Neural progenitor cell (in vitro differentiated cells): ENCODE data around the gene CD83. TPM values are rescaled to one million over a fixed set of nuclear protein-coding genes. Genes with fewer than 3 reads are reported as not detected.
"Not testable (repeated sequence)": the region's sequence is repeated elsewhere in the genome, so short reads cannot be mapped to it uniquely, and the experiment has no call there.

Experiments
- DNase-seq: peaks from one replicate; pipeline ENCODE4 v3.0.0-alpha.2; 2016; ENCODE audit warnings: low spot score
- H2AFZ ChIP-seq: fragments of 200-600 bp; sonication (generic); replicated peaks from 2 replicates; pipeline ENCODE4 v1.6.1; 2016; ENCODE audit warnings: antibody characterized with exemption
- H3F3A ChIP-seq: fragments of 200-600 bp; sonication (generic); 2 replicates; pipeline ENCODE4 v1.6.1; 2016; ENCODE audit warnings: antibody characterized with exemption, low read depth
- H3K27ac ChIP-seq: fragments of 200-600 bp; sonication (generic); 2 replicates; pipeline ENCODE4 v1.5.1; 2016; ENCODE audit warnings: mild to moderate bottlenecking
- H3K27me3 ChIP-seq: fragments of 200-600 bp; sonication (generic); 2 replicates; pipeline ENCODE4 v1.6.1; 2016; ENCODE audit warnings: mild to moderate bottlenecking, moderate library complexity
- H3K36me3 ChIP-seq: fragments of 200-600 bp; sonication (generic); 2 replicates; pipeline ENCODE4 v1.5.1; 2016
- H3K4me1 ChIP-seq: fragments of 200-600 bp; sonication (generic); 2 replicates; pipeline ENCODE4 v1.6.1; 2016; ENCODE audit warnings: mixed run types
- H3K4me2 ChIP-seq: fragments of 200-600 bp; sonication (generic); 2 replicates; pipeline ENCODE4 v1.6.1; 2016
- H3K4me3 ChIP-seq: fragments of 200-600 bp; sonication (generic); 2 replicates; pipeline ENCODE4 v1.5.1; 2016
- H3K79me2 ChIP-seq: fragments of 200-600 bp; sonication (generic); 2 replicates; pipeline ENCODE4 v1.6.1; 2016; ENCODE audit warnings: low read depth
- H3K9ac ChIP-seq: fragments of 200-600 bp; sonication (generic); 2 replicates; pipeline ENCODE4 v1.6.1; 2016
- H3K9me3 ChIP-seq: fragments of 200-600 bp; sonication (generic); 2 replicates; pipeline ENCODE4 v1.5.1; 2016; ENCODE audit warnings: low read depth
- H4K20me1 ChIP-seq: fragments of 200-600 bp; sonication (generic); 2 replicates; pipeline ENCODE4 v1.6.1; 2016; ENCODE audit warnings: low read depth
- H3K27ac Mint-ChIP-seq: 3 replicates; pipeline ENCODE4 v1.8.0; 2021; ENCODE audit warnings: mixed read lengths
- H3K27me3 Mint-ChIP-seq: 2 replicates; pipeline ENCODE4 v1.8.0; 2022; ENCODE audit warnings: low read depth, mild to moderate bottlenecking, inconsistent platforms, moderate library complexity, mixed read lengths; ENCODE audit not compliant: insufficient read depth
- H3K36me3 Mint-ChIP-seq: 3 replicates; pipeline ENCODE4 v1.8.0; 2021; ENCODE audit warnings: mixed read lengths
- H3K4me1 Mint-ChIP-seq: 3 replicates; pipeline ENCODE4 v1.8.0; 2021; ENCODE audit warnings: mixed read lengths
- H3K4me3 Mint-ChIP-seq: 3 replicates; pipeline ENCODE4 v1.8.0; 2021; ENCODE audit warnings: mild to moderate bottlenecking, moderate library complexity, mixed read lengths
- H3K9me3 Mint-ChIP-seq: 3 replicates; pipeline ENCODE4 v1.8.0; 2020; ENCODE audit warnings: mixed read lengths
- CTCF ChIP-seq: fragments of 200-600 bp; sonication (generic); IDR thresholded peaks from 2 replicates; pipeline ENCODE4 v1.5.1; 2017; ENCODE audit warnings: antibody characterized with exemption, mild to moderate bottlenecking
- EZH2 ChIP-seq: fragments of 200-600 bp; sonication (generic); IDR thresholded peaks from 2 replicates; pipeline ENCODE4 v1.6.1; 2017; ENCODE audit warnings: antibody characterized with exemption, mild to moderate bottlenecking, moderate library complexity
- EZH2phosphoT487 ChIP-seq: fragments of 200-600 bp; sonication (generic); IDR thresholded peaks from 2 replicates; pipeline ENCODE4 v1.6.1; 2017; ENCODE audit warnings: antibody characterized with exemption
- total RNA-seq: library from RNA; depleted of rRNA; stranded (reverse); fragments of >200 nt; gene quantifications from 2 replicates; pipeline ENCODE4 v1.2.3, GENCODE V29; 2015; ENCODE audit warnings: low replicate concordance

CD83 gene
- total RNA-seq, 1 donor from 2014 or later, result 0.80 TPM

DNA sequence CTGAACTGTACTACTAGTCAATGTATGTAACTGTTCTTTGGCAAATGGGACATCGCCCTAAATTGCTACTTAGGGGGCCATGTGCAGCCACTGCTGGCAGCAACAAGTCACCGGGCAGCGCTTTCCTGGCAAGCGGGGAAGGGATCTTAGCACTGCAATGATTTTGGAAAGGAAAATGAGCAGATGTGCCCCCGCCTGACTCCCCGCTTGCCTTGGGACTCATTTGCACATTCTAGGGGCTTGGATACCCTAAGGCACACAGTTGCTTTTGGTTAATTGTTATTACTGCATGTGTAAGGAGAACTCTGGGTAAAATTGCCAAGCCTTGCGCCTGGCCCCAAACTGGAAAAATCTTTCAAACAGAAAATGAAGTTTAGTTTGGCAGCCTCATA lies 32.2 kb downstream of the CD83 start:
- Mint-ChIP-seq H3K27me3 (peaks cover 9% of the 10 kb centered on the region), H3K36me3 (no peaks in the 10 kb centered on the region)

GRCh38 chr6:14151300-14151699 lies 33.7 kb downstream of the CD83 start:
- not testable (repeated sequence) for H3K4me1 ChIP-seq, H3K36me3 Mint-ChIP-seq, H3K27me3 ChIP-seq, H3K4me1 Mint-ChIP-seq, H3K9me3 ChIP-seq, H3K9me3 Mint-ChIP-seq, H3K9ac ChIP-seq, H3K4me3 ChIP-seq, H3K27ac Mint-ChIP-seq, H3K27me3 Mint-ChIP-seq, H2AFZ ChIP-seq, H3K27ac ChIP-seq, H3K36me3 ChIP-seq, DNase-seq, H4K20me1 ChIP-seq, H3K4me2 ChIP-seq, H3K79me2 ChIP-seq, H3K4me3 Mint-ChIP-seq, H3F3A ChIP-seq

More for the DNA sequence above, 32.2 kb downstream of the CD83 start:
- Histone ChIP-seq H3K4me2 (no peak overlapping the region), H4K20me1 (no peaks in the 10 kb centered on the region), H3K4me3 (no peak overlapping the region), H3K79me2 (no peaks in the 10 kb centered on the region), H3K9me3 (no peaks in the 10 kb centered on the region), H3K9ac (no peak overlapping the region), H3K27me3 (no peaks in the 10 kb centered on the region), H3K4me1 (no peaks in the 10 kb centered on the region), H3K27ac (no peak overlapping the region), H3F3A (no peaks in the 10 kb centered on the region), H3K36me3 (no peaks in the 10 kb centered on the region), H2AFZ (no peak overlapping the region)
- Mint-ChIP-seq H3K4me3 (no peak overlapping the region), H3K27ac (no peak overlapping the region), H3K9me3 (no peaks in the 10 kb centered on the region), H3K4me1 (peaks cover 19% of the 10 kb centered on the region)
- no peak for DNase-seq
- no peak for TF ChIP-seq EZH2phosphoT487
- TF ChIP-seq EZH2, result no peak
- no peak for TF ChIP-seq CTCF

GRCh38 chr6:14151773-14152172 lies 34.2 kb downstream of the CD83 start:
- no peak overlapping the region for H2AFZ ChIP-seq
- H3K9ac ChIP-seq, result no peak overlapping the region
- no peak for DNase-seq
- H3K27me3 ChIP-seq, result no peaks in the 10 kb centered on the region
- no peaks in the 10 kb centered on the region for H3K36me3 ChIP-seq
- H4K20me1 ChIP-seq, result no peaks in the 10 kb centered on the region
- no peaks in the 10 kb centered on the region for H3K79me2 ChIP-seq
- no peak overlapping the region for H3K4me3 ChIP-seq
- TF ChIP-seq EZH2phosphoT487 (no peak), CTCF (no peak), EZH2 (no peak)
- H3K4me3 Mint-ChIP-seq, result no peak overlapping the region
- no peaks in the 10 kb centered on the region for H3K9me3 Mint-ChIP-seq
- peaks cover 6% of the 10 kb centered on the region for H3K27me3 Mint-ChIP-seq
- H3K27ac Mint-ChIP-seq, result no peak overlapping the region
- H3F3A ChIP-seq, result no peaks in the 10 kb centered on the region
- H3K9me3 ChIP-seq, result no peaks in the 10 kb centered on the region
- H3K4me2 ChIP-seq, result no peak overlapping the region
- peaks cover 3% of the 10 kb centered on the region for H3K4me1 Mint-ChIP-seq
- H3K27ac ChIP-seq, result no peak overlapping the region
- H3K4me1 ChIP-seq, result no peaks in the 10 kb centered on the region
- H3K36me3 Mint-ChIP-seq, result no peaks in the 10 kb centered on the region

DNA sequence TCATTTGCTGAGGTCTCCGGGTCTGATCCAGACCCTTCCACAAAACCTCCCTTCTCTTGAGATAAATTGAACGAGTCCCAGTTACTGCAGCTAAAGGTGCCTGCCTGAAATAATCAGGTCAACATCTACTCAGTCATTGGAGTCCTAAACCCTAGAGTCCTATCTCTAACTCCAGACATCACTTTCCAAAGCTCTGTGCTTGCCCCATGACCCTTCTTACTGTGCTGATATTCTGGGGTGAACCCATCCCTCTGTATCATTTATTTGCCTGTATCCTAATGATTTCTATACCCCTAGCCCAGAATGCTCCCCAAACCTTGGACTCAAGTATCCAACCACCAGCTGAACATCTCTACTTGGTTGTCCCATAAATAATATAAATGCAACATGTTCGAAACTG lies 35.7 kb downstream of the CD83 start:
- Mint-ChIP-seq H3K9me3 (no peaks in the 10 kb centered on the region), H3K4me1 (no peaks in the 10 kb centered on the region), H3K27me3 (peaks cover 6% of the 10 kb centered on the region), H3K36me3 (no peaks in the 10 kb centered on the region), H3K27ac (no peak overlapping the region), H3K4me3 (no peak overlapping the region)
- Histone ChIP-seq H3K9ac (no peak overlapping the region), H4K20me1 (no peaks in the 10 kb centered on the region), H3K27ac (no peak overlapping the region), H3K4me2 (no peak overlapping the region), H2AFZ (no peak overlapping the region), H3K27me3 (no peaks in the 10 kb centered on the region), H3K79me2 (no peaks in the 10 kb centered on the region), H3K9me3 (no peaks in the 10 kb centered on the region), H3F3A (no peaks in the 10 kb centered on the region), H3K36me3 (no peaks in the 10 kb centered on the region), H3K4me3 (no peak overlapping the region), H3K4me1 (no peaks in the 10 kb centered on the region)
- TF ChIP-seq EZH2phosphoT487, result no peak
- DNase-seq, result no peak
